Activated CD8-positive, alpha-beta memory T cell treated with anti-CD3 and anti-CD28 coated beads, Interleukin-2, amount 50 U/mL, for 48 hours (primary cell): Measurements from ENCODE around the gene SMPD3.

Experiments used
- DNase-seq: peaks from one replicate; pipeline ENCODE4 v3.0.0-alpha.2; 2020

Gene SMPD3

DNA sequence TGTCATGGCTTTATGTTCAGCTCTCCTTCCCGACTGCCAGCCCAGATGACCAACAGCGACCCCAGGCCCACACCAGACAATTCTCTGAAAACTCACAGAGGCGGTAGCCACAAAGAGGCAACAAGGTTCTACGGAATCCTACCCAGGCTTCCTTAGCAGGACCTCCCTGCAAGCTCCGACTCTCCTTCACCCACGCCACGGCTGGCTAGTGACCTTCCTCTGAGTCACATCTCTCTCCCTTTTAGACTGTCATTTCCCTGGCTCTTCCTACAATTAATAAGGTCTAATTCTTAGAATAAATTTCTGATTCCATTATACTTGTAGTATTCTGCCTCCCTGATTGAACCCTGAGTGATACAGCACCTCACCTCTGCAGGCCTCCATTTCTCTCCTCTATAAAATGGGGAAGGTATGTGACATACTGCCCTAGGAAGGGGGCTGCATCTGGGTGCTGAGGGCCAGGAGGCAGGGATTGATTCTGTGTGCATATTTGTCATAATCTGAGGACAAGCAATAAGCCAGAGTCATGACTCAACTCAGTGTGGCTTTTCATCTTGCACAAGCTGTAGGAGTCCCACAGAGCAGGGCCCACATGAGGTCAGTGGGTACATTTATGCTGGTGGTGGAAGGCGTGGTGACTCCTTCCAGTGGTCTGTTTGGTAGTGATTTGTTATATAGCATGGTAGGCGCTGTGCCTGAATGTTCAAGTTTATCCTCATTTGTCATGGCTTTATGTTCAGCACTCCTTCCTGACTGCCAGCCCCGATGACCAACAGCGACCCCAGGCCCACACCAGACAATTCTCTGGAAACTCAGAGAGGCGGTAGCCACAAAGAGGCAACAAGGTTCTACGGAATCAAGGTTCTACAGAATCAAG lies 46.2 kb downstream of the SMPD3 start:
- no peak for DNase-seq

DNA sequence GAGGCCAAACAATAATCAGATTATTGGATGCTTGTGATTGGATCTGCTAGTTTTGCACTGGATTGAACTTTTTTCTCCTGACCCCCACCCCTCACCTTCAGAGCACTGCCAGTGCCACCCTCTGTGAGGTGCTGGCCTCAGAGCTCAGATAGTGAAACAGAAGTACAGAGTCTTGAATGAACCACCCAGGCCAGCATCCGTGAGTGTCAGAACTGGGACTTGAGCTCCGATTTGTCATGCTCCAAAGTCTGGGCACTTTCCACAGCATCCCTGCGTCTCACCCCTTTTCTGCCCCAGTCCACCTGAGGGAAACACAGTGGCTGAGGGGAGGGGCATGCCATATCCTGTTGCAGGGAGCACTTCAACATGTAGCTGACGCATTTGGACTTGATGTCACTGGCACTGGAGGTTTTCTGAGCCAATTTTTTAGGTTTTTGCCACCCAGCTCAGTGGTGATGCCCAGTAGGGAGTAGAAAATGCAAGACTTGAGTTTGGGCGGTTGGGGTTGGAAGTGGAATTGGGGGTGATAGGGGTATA lies 47.3 kb downstream of the SMPD3 start:
- no peak for DNase-seq

DNA sequence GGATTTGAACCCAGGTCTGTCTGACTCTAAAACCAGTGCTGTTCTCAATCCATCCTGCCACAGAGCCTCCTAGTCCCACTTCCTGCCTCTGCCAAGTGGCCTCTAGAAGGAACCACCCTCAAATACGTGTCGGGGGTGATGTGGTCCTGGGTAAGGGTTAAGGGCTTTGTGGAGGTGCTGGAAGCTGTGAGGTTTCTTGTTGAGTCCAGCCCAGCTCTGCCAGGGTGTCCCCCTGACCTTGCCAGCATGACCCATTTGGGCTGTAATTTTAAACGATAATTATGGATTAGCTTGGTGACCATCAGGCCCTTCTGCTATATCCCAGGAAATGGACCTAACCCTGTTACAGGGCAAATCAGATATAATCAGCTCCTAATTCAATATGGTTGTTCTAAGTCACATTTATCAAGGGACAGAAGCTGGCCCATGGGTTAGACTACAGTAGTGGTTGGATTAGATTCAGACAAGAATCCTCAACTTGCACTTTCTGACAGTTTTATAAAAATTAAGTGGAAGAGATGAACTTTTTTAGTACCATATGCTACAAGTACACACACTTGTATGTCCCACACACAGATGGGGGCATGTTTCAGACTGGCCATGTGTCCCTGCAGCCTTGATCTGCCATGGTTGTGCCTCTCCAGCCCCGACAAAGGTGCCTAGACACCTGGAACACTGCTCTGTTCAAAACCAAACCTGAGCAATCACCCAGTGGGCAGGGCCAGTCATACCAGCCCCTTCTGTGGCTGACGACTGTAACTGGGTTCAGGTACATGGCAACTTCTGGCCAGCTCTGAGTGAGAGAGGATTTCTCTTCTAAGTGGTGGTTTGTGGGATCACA lies 48.0 kb downstream of the SMPD3 start:
- no peak for DNase-seq

DNA sequence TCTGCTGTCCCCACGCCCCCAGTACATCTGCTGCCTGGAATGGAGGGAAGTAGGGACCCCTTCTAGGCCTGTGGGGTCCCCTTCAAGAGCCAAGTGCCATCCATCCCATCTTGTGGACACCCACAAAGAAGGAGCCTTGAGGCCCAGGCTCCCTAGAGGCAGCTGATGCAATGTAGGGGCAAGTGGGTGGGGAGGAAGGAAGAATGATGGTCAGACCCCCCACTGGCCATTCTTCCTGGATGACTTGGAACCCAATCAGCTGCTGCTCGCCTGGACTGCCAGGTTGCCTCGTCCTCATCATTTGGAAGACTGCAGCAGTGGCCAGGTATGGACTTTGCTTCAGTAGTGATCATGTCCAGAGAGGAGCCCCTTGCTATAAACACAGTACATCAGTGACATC lies 48.9 kb downstream of the SMPD3 start:
- DNase-seq = no peak

DNA sequence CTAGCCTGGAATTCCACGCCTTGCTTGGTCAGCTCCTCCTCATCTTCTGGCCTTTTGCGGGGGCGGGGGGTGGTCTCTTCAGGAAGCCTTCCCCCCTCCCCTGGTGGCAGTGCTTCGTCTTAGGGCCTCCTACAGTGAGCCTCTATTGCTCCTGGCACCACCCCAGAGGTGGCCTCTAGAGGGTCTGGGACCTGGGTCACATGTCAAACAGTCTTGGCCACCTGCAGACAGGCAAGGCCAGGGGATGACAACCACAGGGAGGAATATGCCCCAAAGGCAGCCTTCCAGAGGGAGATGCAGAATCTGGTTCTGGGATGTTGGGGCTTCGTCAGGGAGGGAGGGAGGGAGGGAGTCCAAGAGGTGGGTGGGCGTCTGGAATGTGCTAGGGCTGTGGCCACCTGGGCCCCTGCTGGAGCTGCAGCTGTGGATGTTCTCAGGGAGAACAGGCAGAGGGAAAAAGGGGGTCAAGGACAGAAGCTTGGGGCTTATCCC lies 50.6 kb downstream of the SMPD3 start:
- no peak for DNase-seq

DNA sequence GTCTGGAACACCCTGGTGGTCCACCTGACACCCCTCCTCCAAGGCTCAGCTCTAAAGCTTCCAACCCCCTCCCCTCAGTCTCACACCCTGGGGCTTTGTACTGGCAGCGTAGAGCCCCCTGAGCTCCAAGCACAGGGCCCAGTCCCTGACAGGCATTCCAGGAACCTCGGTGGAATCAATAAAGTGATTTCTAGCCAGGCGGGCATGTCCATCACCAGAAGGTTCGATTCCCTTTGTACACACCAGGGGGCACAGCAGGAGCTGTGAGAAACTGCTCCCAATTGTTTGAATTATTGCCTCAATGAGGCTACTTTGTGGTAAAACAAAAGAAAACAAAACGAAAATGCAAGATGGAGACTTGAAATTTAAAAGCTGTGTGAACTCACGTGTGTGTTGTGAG lies 51.8 kb downstream of the SMPD3 start:
- DNase-seq = no peak

DNA sequence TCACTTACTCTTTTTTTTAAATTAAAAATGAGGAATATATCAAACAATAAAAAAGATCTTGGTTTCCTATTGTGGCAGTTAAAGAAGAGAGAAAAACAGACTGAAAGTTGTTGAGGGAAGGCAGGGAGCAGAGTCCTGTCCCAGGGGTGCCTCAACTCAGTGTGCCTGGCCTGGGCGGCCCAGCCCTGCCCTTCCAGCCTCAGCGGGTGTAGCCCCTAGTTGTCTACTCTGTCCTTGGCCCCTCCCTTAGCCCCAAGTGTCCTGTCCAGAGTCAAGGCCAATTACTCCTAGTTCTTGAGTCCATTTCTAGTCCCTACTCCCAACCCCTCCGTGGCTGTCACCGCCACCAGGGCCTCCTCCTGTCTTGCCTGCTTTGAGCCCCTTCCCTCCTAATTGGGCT lies 52.5 kb downstream of the SMPD3 start:
- DNase-seq = no peak

DNA sequence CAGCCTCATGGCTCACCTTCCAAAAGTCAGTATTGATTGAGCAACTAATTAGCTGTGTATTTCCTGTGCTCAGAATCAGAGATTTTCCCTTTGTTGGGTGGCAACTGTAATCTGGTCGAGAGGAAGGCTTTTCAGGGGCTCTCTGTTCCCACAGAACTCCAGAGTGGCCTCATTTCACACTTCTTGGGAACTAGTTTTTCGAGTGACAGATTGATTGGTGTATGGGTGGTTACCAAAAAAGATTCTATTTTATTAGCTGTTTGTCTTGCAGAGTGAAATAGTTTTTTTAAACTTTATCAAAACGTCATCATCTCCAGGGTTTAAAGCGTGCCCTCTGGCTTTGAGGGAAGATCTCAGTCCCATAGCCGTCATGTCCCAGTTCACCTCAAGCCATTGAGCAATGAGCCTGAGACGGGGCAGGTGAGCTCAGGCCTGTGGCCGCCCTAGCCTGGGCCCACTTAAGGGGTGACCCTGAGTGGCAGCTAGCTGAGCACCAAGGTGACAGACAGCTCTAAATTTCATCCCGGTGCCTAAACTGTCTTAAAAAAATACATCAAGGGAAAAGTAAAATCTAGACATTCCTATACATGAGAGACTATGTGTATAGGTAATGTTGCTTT lies 53.0 kb downstream of the SMPD3 start:
- DNase-seq = no peak

DNA sequence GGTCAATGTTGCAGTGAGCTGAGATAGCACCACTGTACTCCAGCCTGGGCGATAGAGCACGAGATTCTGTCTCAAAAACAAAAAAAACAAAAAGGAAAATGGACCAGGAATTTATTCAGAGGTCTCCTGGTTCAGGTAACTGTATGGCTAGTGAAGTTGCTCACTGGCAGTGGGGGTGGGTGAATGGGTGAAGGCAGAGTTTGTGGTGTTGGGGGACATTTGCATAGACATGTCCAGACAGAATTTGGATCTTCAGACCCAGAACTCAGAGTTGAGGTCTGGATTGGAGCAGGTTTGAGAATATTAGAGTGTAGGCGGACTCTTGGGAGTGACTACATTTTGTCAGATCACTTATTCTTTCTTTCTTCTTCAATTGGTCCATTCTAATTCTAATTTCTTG lies 55.0 kb downstream of the SMPD3 start:
- no peak for DNase-seq

DNA sequence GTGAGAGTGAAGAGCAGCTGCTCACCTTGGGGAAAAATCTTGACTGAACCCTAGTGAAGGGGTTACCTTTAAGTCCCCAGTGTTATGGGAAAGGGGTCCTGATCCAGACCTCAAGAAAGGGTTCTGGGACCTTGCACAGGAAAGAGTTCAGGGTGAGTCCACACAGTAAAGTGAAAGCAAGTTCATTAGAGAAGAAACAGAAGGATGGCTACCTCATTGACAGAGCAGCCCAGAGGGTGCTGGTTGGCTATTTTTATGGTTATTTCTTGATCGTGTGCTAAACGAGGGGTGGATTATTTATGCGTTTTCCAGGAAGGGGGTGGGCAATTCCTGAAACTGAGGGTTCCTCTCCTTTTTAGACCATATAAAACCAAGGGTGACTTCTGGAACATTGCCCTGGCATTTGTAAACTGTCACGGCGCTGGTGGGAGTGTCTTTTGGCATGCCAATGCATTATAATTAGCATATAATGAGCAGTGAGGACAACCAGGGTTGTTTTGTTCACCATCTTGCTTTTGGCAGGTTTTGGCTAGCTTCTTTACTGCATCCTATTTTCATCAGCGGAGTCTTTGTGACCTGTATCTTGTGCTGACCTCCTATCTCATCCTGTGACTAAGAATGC lies 58.4 kb downstream of the SMPD3 start:
- no peak for DNase-seq

DNA sequence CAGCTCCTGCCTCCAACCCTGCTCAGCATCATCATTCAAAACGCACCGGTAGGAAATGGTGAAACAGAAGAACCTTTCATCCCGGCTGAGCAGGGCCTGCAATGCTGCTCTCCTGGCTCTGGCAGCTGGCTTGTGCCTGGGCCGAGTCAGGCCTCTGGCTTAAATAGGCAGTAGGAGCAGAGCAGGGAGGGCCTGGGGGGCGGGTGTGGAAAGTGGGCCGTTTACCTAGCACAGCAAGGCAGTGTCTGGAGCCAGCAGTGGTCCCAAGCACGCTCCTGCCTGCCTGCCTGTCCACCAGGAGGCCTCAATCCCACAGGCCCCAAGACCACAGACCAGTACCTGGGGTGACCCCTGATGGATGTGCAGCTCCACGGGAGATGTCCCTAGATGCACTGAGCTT lies 59.3 kb downstream of the SMPD3 start:
- DNase-seq = no peak

DNA sequence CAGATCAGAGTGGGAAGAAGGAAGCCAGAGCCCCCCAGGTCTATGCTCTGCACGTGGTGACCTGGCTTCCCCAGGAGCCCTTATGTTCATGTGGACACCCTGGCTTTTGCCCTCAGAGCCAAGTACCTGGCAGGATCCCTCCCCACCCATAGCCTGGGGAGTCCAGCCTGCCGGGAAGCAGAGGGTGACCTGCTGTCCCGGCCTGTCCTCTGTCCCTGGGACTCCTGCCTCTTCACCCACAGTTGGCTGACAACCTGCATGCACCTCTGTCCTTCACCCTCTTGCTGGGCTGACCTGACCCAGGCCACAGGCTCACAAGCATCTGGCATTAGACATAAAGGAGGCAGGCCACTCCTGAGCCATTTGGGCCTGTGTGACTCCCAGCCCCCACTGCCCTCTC lies 60.2 kb downstream of the SMPD3 start:
- no peak for DNase-seq

DNA sequence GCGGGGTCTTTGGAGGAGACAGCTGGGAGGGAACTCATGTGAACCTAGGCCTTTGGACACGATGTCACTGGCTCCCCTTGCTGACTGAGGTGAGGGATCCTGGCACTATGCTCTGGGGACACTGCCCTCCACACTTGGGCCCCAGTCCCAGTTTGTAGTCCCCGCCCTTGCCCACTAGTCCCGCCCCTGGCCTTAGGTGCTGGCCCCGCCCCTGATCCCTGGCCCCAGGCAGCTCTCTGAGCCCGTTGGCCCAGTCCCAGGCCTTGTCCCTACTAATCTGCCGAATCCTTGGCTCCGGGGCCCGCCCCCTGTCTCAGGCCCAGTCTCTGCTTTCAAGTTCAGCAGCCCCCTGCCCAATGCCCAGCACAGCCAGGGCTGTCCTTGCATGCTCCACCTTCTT lies 61.0 kb downstream of the SMPD3 start:
- no peak for DNase-seq

DNA sequence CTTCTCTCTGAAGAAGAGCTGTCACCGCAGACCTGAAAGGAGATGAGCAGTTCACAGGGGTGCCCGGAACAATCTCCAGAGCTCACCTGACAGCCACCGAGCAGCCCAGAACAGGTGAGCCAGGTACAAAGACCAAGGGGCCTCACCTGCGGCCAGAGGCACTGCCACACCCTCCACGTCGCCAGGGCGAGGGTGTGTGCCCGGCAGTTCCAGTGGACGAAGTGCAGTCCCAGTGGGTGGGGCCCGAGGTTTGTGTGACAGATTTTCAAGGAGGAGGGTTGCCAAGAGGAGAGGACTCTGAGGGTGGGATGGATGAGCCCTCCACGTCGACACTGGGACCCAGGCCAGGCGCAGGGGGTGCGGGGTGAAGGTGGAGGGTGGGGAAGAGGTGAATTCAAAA lies 61.7 kb downstream of the SMPD3 start:
- DNase-seq = no peak

DNA sequence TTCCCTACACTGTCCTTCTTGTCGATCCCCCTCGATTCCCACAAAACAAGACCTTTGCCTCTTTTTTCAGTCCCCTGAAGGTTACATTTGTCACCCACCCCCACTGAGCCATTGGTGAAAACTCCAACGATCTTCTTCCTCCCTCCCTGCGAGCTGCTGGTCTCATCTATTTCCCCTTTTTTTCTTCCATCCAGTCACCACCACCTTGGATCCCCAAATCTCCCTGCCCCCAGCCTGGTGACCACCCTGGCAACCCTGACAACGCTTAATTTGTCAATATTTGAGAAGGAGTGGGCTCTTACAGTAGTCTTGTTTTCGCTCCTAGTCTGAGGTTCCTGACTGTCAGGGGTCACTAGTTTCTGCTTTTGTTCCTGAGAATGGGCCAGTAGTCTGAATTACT lies 62.9 kb downstream of the SMPD3 start:
- no peak for DNase-seq

DNA sequence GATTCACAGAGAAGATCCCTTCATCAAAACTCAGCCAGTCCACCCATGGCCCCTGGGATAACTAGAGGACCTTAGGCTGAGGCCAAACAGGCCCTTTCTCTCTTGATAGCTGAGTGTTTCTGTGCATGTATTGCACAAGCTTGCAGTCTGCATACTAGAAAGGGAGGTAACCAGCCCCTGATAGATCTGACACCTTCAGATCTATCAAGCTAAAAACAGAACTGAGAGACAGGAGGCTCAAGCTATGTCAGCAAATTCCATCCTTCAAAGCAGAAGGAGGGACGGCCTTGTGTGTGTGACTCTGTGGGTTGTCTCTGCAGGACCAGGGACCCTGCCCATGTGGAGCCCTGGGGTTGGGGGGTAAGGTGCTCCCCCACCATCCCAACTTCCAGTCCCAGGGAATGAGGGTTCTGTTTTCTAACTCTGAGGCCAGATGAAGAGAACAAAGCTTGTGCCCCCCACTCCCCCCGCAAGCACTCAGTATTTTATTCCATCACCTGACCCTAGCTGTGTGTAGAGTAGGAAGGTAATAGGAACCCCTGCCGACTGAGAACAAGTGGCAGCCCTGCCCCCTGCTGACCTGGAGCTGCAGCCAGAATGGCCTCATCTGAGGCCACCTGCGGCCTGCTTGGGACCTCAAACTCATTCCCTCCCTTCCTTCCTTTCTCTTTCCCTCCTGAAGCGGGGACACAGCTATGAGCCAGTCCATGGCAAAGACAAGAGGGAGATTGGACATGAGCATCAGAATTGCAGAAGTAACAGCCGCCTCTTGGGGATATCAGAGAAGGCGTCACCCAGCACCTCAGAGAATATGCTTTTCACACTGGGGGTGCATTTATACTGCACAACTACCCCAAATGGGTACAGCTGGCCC lies 63.8 kb downstream of the SMPD3 start:
- DNase-seq = no peak

DNA sequence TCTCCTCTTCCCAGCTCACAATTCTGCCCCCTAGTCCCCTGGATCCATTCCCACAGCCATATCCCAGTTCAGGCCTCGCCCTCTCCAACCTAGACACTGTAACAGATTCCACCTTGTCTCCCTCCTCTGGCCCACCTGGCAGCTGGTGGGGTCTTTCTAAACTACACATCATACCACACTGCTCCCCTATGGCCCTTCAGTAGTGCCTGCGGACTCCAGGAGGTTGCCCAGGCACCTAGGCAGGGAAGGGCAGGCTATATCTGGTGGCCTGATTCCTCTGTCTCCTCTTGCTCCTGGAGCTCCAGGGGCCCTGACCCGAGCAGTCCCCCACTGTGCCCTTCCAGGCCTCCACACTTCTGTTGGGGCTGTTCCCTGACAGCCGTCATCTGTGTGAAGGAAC lies 64.5 kb downstream of the SMPD3 start:
- no peak for DNase-seq

DNA sequence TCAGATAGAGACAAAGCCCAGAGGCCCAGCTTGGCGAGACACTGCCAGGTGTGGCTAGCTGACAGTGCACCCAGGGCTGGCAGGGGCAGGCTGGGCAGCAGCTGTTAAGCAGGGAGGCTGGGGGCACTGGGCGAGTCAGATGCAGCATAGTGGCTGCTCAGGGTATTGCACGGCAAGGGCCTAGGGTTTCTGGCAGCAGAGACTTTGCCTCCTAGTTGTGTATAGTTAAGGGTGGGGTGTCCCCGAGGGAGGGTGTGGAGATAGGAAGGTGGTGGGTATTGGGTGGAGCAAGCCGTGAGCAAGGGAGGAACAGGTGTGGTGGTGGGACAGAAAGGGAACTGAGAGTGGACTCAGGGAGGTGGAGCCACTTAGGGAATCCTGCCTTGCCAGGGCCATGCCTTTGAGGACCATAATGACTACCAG lies 66.0 kb downstream of the SMPD3 start:
- no peak for DNase-seq

DNA sequence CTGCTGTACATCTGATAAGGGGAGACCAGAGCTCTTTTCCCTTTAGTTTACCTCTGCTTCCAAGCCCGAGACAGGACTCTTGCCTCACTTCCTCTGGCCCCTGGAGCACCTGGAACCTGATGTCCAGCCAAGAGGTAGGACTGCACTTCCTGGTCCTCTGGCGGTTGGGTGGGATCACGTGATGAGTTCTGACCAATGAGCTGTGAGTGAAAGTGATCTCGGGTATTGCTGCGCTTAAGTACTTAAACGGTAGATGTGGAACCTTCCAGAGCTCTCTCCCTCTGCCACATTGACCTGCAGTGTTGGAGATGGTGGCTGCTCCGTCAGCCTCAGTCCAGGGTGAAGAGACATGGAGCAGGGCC lies 67.0 kb downstream of the SMPD3 start:
- no peak for DNase-seq

DNA sequence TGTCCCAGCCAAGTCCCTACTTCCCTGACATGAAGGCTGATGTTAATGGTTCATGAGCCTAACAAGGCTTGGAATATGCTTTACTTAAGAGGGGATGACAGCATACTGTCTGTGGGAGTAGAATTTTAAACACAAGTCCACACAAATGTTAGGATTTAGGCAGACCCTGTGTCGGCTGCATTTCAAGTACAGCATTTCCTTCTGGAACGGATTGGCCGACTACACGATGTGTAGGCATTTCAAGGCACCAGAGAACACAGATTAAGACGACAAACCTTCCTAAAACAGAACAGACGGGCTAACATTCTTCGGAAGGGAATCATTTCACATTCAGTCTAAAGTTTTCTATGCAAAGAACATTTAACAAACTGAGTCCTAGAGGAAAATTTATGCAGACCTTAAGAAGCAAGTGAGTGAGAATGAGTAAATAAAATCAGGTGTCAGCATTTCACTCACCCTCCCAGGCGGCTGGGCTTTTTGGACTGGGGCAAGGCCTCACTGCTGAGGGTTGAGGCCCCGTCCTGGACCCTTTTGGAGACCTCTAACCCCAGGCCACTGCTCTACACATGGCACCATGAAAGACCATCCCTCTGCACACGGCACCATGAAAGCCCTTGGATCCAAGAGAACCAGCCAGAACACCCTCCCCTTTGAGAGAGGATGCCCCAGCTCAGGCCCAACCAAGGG lies 67.5 kb downstream of the SMPD3 start:
- DNase-seq = no peak

DNA sequence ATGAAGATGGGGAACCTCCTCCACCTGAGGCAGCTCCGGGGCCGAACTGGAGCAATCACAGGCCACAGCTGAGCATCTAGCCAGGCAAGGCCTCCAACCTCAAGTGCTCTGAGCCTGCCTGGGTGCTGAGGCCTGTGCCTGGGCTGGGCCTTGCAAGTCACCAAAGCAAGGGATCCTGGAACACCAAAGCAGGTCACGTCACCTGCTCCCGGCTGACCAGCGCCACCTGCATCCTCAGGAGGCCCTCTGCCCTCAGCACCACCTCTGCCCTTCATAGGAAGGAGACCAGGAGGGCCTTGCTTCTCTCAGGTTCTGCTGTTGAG lies 68.0 kb downstream of the SMPD3 start:
- no peak for DNase-seq
